HEK293 (cell line): Measurements from ENCODE around the gene RPL13A.

Experiments used
- YY1 ChIP-seq: fragments of 450-650 bp; formaldehyde crosslinking; IDR thresholded peaks from 2 replicates; pipeline ENCODE4 v1.5.1; 2018; ENCODE audit warnings: missing biosample characterization, missing genetic modification characterization
- ZNF274 ChIP-seq, 2 experiments: fragments of 200-500 bp in 1 of 2; fragments of 450-650 bp in 1 of 2; sonication (Bioruptor generic) in 1 of 2; formaldehyde crosslinking in 1 of 2; IDR thresholded peaks; 2 replicates each; pipeline versions ENCODE4 v1.5.1 to v1.6.1; 2014 to 2016; ENCODE audit warnings: borderline replicate concordance in 1 of 2, inconsistent platforms in 1 of 2, low read length in 1 of 2, missing biosample characterization in 1 of 2, missing genetic modification characterization in 1 of 2
- TF ChIP-seq, protein P1 (sequence below): fragments of 450-650 bp; formaldehyde crosslinking; IDR thresholded peaks from 2 replicates; pipeline ENCODE4 v1.5.1; 2016; ENCODE audit warnings: missing biosample characterization, missing genetic modification characterization
- TF ChIP-seq, protein P2 (sequence below): fragments of 450-650 bp; formaldehyde crosslinking; IDR thresholded peaks from 2 replicates; pipeline ENCODE4 v1.5.1; 2016; ENCODE audit warnings: missing biosample characterization, missing genetic modification characterization
- TF ChIP-seq, protein P3 (sequence below): fragments of 450-650 bp; formaldehyde crosslinking; IDR thresholded peaks from 2 replicates; pipeline ENCODE4 v1.5.1; 2016; ENCODE audit warnings: missing biosample characterization, missing genetic modification characterization
- TF ChIP-seq, protein P4 (sequence below): fragments of 450-650 bp; formaldehyde crosslinking; IDR thresholded peaks from 2 replicates; pipeline ENCODE4 v1.5.1; 2016; ENCODE audit warnings: missing biosample characterization, missing genetic modification characterization
- TF ChIP-seq, protein P5 (sequence below): fragments of 450-650 bp; formaldehyde crosslinking; IDR thresholded peaks from 2 replicates; pipeline ENCODE4 v1.5.1; 2016; ENCODE audit warnings: missing biosample characterization, missing genetic modification characterization

DNA sequence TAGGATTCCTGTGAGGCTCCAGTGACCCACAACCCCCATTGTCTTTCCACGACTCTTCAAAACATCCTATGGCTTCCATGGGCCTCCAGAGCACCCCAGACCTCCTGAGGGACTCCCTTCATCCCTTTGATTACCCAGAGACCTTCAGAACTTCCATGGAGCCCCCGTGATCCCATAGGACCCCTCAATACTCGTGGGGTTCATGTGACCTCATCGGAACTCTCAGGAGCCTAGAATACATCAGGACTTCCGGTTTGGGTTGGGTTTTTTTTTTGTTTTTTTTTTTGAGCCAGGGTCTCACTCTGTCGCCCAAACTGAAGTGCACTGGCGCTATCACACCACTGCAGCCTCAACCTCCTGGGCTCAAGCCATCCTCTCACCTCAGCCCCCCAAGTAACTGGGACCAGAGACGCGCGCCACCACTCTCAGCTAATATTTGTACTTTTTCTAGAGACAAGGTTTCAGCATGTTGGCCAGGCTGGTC lies 33.6 kb upstream of the RPL13A start:
- TF ChIP-seq, protein P1, sequence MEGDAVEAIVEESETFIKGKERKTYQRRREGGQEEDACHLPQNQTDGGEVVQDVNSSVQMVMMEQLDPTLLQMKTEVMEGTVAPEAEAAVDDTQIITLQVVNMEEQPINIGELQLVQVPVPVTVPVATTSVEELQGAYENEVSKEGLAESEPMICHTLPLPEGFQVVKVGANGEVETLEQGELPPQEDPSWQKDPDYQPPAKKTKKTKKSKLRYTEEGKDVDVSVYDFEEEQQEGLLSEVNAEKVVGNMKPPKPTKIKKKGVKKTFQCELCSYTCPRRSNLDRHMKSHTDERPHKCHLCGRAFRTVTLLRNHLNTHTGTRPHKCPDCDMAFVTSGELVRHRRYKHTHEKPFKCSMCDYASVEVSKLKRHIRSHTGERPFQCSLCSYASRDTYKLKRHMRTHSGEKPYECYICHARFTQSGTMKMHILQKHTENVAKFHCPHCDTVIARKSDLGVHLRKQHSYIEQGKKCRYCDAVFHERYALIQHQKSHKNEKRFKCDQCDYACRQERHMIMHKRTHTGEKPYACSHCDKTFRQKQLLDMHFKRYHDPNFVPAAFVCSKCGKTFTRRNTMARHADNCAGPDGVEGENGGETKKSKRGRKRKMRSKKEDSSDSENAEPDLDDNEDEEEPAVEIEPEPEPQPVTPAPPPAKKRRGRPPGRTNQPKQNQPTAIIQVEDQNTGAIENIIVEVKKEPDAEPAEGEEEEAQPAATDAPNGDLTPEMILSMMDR = no peak
- TF ChIP-seq, protein P2, sequence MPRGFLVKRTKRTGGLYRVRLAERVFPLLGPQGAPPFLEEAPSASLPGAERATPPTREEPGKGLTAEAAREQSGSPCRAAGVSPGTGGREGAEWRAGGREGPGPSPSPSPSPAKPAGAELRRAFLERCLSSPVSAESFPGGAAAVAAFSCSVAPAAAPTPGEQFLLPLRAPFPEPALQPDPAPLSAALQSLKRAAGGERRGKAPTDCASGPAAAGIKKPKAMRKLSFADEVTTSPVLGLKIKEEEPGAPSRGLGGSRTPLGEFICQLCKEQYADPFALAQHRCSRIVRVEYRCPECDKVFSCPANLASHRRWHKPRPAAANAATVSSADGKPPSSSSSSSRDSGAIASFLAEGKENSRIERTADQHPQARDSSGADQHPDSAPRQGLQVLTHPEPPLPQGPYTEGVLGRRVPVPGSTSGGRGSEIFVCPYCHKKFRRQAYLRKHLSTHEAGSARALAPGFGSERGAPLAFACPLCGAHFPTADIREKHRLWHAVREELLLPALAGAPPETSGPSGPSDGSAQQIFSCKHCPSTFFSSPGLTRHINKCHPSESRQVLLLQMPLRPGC (tag by site-specific recombination) = no peak
- TF ChIP-seq, protein P3, sequence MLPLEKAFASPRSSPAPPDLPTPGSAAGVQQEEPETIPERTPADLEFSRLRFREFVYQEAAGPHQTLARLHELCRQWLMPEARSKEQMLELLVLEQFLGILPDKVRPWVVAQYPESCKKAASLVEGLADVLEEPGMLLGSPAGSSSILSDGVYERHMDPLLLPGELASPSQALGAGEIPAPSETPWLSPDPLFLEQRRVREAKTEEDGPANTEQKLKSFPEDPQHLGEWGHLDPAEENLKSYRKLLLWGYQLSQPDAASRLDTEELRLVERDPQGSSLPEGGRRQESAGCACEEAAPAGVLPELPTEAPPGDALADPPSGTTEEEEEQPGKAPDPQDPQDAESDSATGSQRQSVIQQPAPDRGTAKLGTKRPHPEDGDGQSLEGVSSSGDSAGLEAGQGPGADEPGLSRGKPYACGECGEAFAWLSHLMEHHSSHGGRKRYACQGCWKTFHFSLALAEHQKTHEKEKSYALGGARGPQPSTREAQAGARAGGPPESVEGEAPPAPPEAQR = no peak
- TF ChIP-seq, protein P4, sequence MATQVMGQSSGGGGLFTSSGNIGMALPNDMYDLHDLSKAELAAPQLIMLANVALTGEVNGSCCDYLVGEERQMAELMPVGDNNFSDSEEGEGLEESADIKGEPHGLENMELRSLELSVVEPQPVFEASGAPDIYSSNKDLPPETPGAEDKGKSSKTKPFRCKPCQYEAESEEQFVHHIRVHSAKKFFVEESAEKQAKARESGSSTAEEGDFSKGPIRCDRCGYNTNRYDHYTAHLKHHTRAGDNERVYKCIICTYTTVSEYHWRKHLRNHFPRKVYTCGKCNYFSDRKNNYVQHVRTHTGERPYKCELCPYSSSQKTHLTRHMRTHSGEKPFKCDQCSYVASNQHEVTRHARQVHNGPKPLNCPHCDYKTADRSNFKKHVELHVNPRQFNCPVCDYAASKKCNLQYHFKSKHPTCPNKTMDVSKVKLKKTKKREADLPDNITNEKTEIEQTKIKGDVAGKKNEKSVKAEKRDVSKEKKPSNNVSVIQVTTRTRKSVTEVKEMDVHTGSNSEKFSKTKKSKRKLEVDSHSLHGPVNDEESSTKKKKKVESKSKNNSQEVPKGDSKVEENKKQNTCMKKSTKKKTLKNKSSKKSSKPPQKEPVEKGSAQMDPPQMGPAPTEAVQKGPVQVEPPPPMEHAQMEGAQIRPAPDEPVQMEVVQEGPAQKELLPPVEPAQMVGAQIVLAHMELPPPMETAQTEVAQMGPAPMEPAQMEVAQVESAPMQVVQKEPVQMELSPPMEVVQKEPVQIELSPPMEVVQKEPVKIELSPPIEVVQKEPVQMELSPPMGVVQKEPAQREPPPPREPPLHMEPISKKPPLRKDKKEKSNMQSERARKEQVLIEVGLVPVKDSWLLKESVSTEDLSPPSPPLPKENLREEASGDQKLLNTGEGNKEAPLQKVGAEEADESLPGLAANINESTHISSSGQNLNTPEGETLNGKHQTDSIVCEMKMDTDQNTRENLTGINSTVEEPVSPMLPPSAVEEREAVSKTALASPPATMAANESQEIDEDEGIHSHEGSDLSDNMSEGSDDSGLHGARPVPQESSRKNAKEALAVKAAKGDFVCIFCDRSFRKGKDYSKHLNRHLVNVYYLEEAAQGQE = no peak
- TF ChIP-seq, protein P5, sequence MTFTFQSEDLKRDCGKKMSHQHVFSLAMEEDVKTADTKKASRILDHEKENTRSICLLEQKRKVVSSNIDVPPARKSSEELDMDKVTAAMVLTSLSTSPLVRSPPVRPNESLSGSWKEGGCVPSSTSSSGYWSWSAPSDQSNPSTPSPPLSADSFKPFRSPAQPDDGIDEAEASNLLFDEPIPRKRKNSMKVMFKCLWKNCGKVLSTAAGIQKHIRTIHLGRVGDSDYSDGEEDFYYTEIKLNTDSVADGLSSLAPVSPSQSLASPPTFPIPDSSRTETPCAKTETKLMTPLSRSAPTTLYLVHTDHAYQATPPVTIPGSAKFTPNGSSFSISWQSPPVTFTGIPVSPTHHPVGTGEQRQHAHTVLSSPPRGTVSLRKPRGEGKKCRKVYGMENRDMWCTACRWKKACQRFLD (tag by site-specific recombination) = no peak
- TF ChIP-seq YY1 (tag by site-specific recombination) = no peak
- TF ChIP-seq ZNF274 (IDR thresholded peaks at IDR 0.05; ENCODE audit: low read length) = no peak
- TF ChIP-seq ZNF274 (tag by site-specific recombination; IDR thresholded peaks at IDR 0.05; ENCODE audit: borderline replicate concordance) = no peak
